ENCODE data around the gene TECTB.

TECTB gene

GRCh38 chr10:112340601-112341000, 57.4 kb downstream of the TECTB start:
- Histone ChIP-seq H3K36me3 (ENCODE audit: control insufficient read depth in 1 of 2, insufficient read depth in 2 of 2, low read length in 2 of 2) (no peaks in the 10 kb centered on the region), H3K27me3 (ENCODE audit: control insufficient read depth in 1 of 2, insufficient read depth in 2 of 2, low read length in 2 of 2) (no peaks in the 10 kb centered on the region)

GRCh38 chr10:112343056-112343806, 60.0 kb downstream of the TECTB start:
- peaks cover 0 to 18% of the 10 kb centered on the region in 2 donors for H3K4me1 ChIP-seq (ENCODE audit: control insufficient read depth in 1 of 2, insufficient read depth in 2 of 2, low read length in 2 of 2)
- H3K27me3 ChIP-seq (ENCODE audit: control insufficient read depth in 1 of 2, insufficient read depth in 2 of 2, low read length in 2 of 2) = no peaks in the 10 kb centered on the region
- H3K9me3 ChIP-seq (ENCODE audit: control insufficient read depth in 1 of 2, low read length in 2 of 2) = no peaks in the 10 kb centered on the region
- H3K27ac ChIP-seq (ENCODE audit: low read depth, low read length) = no peak overlapping the region
- no peaks in the 10 kb centered on the region for H3K36me3 ChIP-seq (ENCODE audit: control insufficient read depth in 1 of 2, insufficient read depth in 2 of 2, low read length in 2 of 2)
- no peak overlapping the region for H3K4me3 ChIP-seq (ENCODE audit: low read depth in 1 of 2, low read length in 2 of 2)
- H3K9ac ChIP-seq (ENCODE audit: low read depth in 1 of 2, low read length in 2 of 2) = no peak overlapping the region

More at GRCh38 chr10:112340601-112341000, 57.4 kb downstream of the TECTB start:
- Histone ChIP-seq H3K9ac (ENCODE audit: low read depth in 1 of 2, low read length in 2 of 2) (no peak overlapping the region), H3K9me3 (ENCODE audit: control insufficient read depth in 1 of 2, low read length in 2 of 2) (no peaks in the 10 kb centered on the region), H3K27ac (ENCODE audit: low read depth, low read length) (no peak overlapping the region), H3K4me3 (ENCODE audit: low read depth in 1 of 2, low read length in 2 of 2) (no peak overlapping the region), H3K4me1 (ENCODE audit: control insufficient read depth in 1 of 2, insufficient read depth in 2 of 2, low read length in 2 of 2) (peaks cover 16 to 22% of the 10 kb centered on the region in 2 donors)

- Histone ChIP-seq H3K36me3 (ENCODE audit: control insufficient read depth in 1 of 2, insufficient read depth in 2 of 2, low read length in 2 of 2) (no peaks in the 10 kb centered on the region), H3K27me3 (ENCODE audit: control insufficient read depth in 1 of 2, insufficient read depth in 2 of 2, low read length in 2 of 2) (no peaks in the 10 kb centered on the region), H3K9me3 (ENCODE audit: control insufficient read depth in 1 of 2, low read length in 2 of 2) (no peaks in the 10 kb centered on the region), H3K4me1 (ENCODE audit: control insufficient read depth in 1 of 2, insufficient read depth in 2 of 2, low read length in 2 of 2) (peaks cover 0 to 11% of the 10 kb centered on the region in 2 donors), H3K4me3 (ENCODE audit: low read depth in 1 of 2, low read length in 2 of 2) (no peak overlapping the region), H3K27ac (ENCODE audit: low read depth, low read length) (no peak overlapping the region), H3K9ac (ENCODE audit: low read depth in 1 of 2, low read length in 2 of 2) (no peak overlapping the region)
Observed at GRCh38 chr10:112344261-112344660, 61.1 kb downstream of the TECTB start.

- no peaks in the 10 kb centered on the region for H3K36me3 ChIP-seq (ENCODE audit: control insufficient read depth in 1 of 2, insufficient read depth in 2 of 2, low read length in 2 of 2)
- H3K9ac ChIP-seq (ENCODE audit: low read depth in 1 of 2, low read length in 2 of 2) = no peak overlapping the region
- H3K4me1 ChIP-seq (ENCODE audit: control insufficient read depth in 1 of 2, insufficient read depth in 2 of 2, low read length in 2 of 2) = peaks cover 0 to 6% of the 10 kb centered on the region in 2 donors
- H3K27me3 ChIP-seq (ENCODE audit: control insufficient read depth in 1 of 2, insufficient read depth in 2 of 2, low read length in 2 of 2) = no peaks in the 10 kb centered on the region
- H3K4me3 ChIP-seq (ENCODE audit: low read depth in 1 of 2, low read length in 2 of 2) = no peak overlapping the region
- no peaks in the 10 kb centered on the region for H3K9me3 ChIP-seq (ENCODE audit: control insufficient read depth in 1 of 2, low read length in 2 of 2)
- H3K27ac ChIP-seq (ENCODE audit: low read depth, low read length) = no peak overlapping the region
Observed at GRCh38 chr10:112345202-112345601, 62.0 kb downstream of the TECTB start.

GRCh38 chr10:112345743-112346142, 62.5 kb downstream of the TECTB start:
- no peaks in the 10 kb centered on the region for H3K36me3 ChIP-seq (ENCODE audit: control insufficient read depth in 1 of 2, insufficient read depth in 2 of 2, low read length in 2 of 2)
- no peak overlapping the region for H3K4me3 ChIP-seq (ENCODE audit: low read depth in 1 of 2, low read length in 2 of 2)
- H3K27ac ChIP-seq (ENCODE audit: low read depth, low read length) = no peak overlapping the region
- no peak overlapping the region for H3K9ac ChIP-seq (ENCODE audit: low read depth in 1 of 2, low read length in 2 of 2)
- peaks cover 0 to 6% of the 10 kb centered on the region in 2 donors for H3K4me1 ChIP-seq (ENCODE audit: control insufficient read depth in 1 of 2, insufficient read depth in 2 of 2, low read length in 2 of 2)
- H3K27me3 ChIP-seq (ENCODE audit: control insufficient read depth in 1 of 2, insufficient read depth in 2 of 2, low read length in 2 of 2) = no peaks in the 10 kb centered on the region
- no peaks in the 10 kb centered on the region for H3K9me3 ChIP-seq (ENCODE audit: control insufficient read depth in 1 of 2, low read length in 2 of 2)

- H3K4me3 ChIP-seq (ENCODE audit: low read depth in 1 of 2, low read length in 2 of 2) = no peak overlapping the region
- no peaks in the 10 kb centered on the region for H3K9me3 ChIP-seq (ENCODE audit: control insufficient read depth in 1 of 2, low read length in 2 of 2)
- no peak overlapping the region for H3K9ac ChIP-seq (ENCODE audit: low read depth in 1 of 2, low read length in 2 of 2)
- peaks cover 0 to 6% of the 10 kb centered on the region in 2 donors for H3K4me1 ChIP-seq (ENCODE audit: control insufficient read depth in 1 of 2, insufficient read depth in 2 of 2, low read length in 2 of 2)
- H3K27me3 ChIP-seq (ENCODE audit: control insufficient read depth in 1 of 2, insufficient read depth in 2 of 2, low read length in 2 of 2) = no peaks in the 10 kb centered on the region
- no peak overlapping the region for H3K27ac ChIP-seq (ENCODE audit: low read depth, low read length)
- H3K36me3 ChIP-seq (ENCODE audit: control insufficient read depth in 1 of 2, insufficient read depth in 2 of 2, low read length in 2 of 2) = no peaks in the 10 kb centered on the region
Observed at GRCh38 chr10:112346774-112347173, 63.6 kb downstream of the TECTB start.

GRCh38 chr10:112347709-112348671, 64.8 kb downstream of the TECTB start:
- Histone ChIP-seq H3K9me3 (ENCODE audit: control insufficient read depth in 1 of 2, low read length in 2 of 2) (no peaks in the 10 kb centered on the region), H3K4me1 (ENCODE audit: control insufficient read depth in 1 of 2, insufficient read depth in 2 of 2, low read length in 2 of 2) (peaks cover 0 to 6% of the 10 kb centered on the region in 2 donors), H3K36me3 (ENCODE audit: control insufficient read depth in 1 of 2, insufficient read depth in 2 of 2, low read length in 2 of 2) (no peaks in the 10 kb centered on the region), H3K27me3 (ENCODE audit: control insufficient read depth in 1 of 2, insufficient read depth in 2 of 2, low read length in 2 of 2) (no peaks in the 10 kb centered on the region), H3K9ac (ENCODE audit: low read depth in 1 of 2, low read length in 2 of 2) (no peak overlapping the region), H3K27ac (ENCODE audit: low read depth, low read length) (no peak overlapping the region), H3K4me3 (ENCODE audit: low read depth in 1 of 2, low read length in 2 of 2) (no peak overlapping the region)

GRCh38 chr10:112348759-112349158, 65.6 kb downstream of the TECTB start:
- Histone ChIP-seq H3K4me3 (ENCODE audit: low read depth in 1 of 2, low read length in 2 of 2) (no peak overlapping the region), H3K27ac (ENCODE audit: low read depth, low read length) (no peak overlapping the region), H3K9ac (ENCODE audit: low read depth in 1 of 2, low read length in 2 of 2) (no peak overlapping the region), H3K27me3 (ENCODE audit: control insufficient read depth in 1 of 2, insufficient read depth in 2 of 2, low read length in 2 of 2) (no peaks in the 10 kb centered on the region), H3K36me3 (ENCODE audit: control insufficient read depth in 1 of 2, insufficient read depth in 2 of 2, low read length in 2 of 2) (no peaks in the 10 kb centered on the region), H3K9me3 (ENCODE audit: control insufficient read depth in 1 of 2, low read length in 2 of 2) (no peaks in the 10 kb centered on the region), H3K4me1 (ENCODE audit: control insufficient read depth in 1 of 2, insufficient read depth in 2 of 2, low read length in 2 of 2) (peaks cover 0 to 6% of the 10 kb centered on the region in 2 donors)

- H3K36me3 ChIP-seq (ENCODE audit: control insufficient read depth in 1 of 2, insufficient read depth in 2 of 2, low read length in 2 of 2) = no peaks in the 10 kb centered on the region
- H3K27ac ChIP-seq (ENCODE audit: low read depth, low read length) = no peak overlapping the region
- peaks cover 0 to 6% of the 10 kb centered on the region in 2 donors for H3K4me1 ChIP-seq (ENCODE audit: control insufficient read depth in 1 of 2, insufficient read depth in 2 of 2, low read length in 2 of 2)
- no peak overlapping the region for H3K4me3 ChIP-seq (ENCODE audit: low read depth in 1 of 2, low read length in 2 of 2)
- no peak overlapping the region for H3K9ac ChIP-seq (ENCODE audit: low read depth in 1 of 2, low read length in 2 of 2)
- H3K9me3 ChIP-seq (ENCODE audit: control insufficient read depth in 1 of 2, low read length in 2 of 2) = no peaks in the 10 kb centered on the region
- H3K27me3 ChIP-seq (ENCODE audit: control insufficient read depth in 1 of 2, insufficient read depth in 2 of 2, low read length in 2 of 2) = no peaks in the 10 kb centered on the region
Observed at GRCh38 chr10:112349521-112350085, 66.4 kb downstream of the TECTB start.

GRCh38 chr10:112351146-112351545, 67.9 kb downstream of the TECTB start:
- no peak overlapping the region for H3K27ac ChIP-seq (ENCODE audit: low read depth, low read length)
- no peaks in the 10 kb centered on the region for H3K9me3 ChIP-seq (ENCODE audit: control insufficient read depth in 1 of 2, low read length in 2 of 2)
- peaks cover 0 to 6% of the 10 kb centered on the region in 2 donors for H3K4me1 ChIP-seq (ENCODE audit: control insufficient read depth in 1 of 2, insufficient read depth in 2 of 2, low read length in 2 of 2)
- no peaks in the 10 kb centered on the region for H3K27me3 ChIP-seq (ENCODE audit: control insufficient read depth in 1 of 2, insufficient read depth in 2 of 2, low read length in 2 of 2)
- H3K9ac ChIP-seq (ENCODE audit: low read depth in 1 of 2, low read length in 2 of 2) = no peak overlapping the region
- H3K4me3 ChIP-seq (ENCODE audit: low read depth in 1 of 2, low read length in 2 of 2) = no peak overlapping the region
- H3K36me3 ChIP-seq (ENCODE audit: control insufficient read depth in 1 of 2, insufficient read depth in 2 of 2, low read length in 2 of 2) = no peaks in the 10 kb centered on the region
